WTC11 (cell line): ENCODE data around the gene STPG2. TPM values are rescaled to one million over a fixed set of nuclear protein-coding genes. Genes with fewer than 3 reads are reported as not detected.

Experiments
- PRDM15 ChIP-seq: sonication (generic); formaldehyde crosslinking; IDR thresholded peaks from 2 replicates; pipeline ENCODE4 v1.8.0; 2022; ENCODE audit warnings: missing genetic modification reagents
- total RNA-seq: library from RNA; stranded (reverse); gene quantifications from 3 replicates; pipeline ENCODE4 v1.2.3, GENCODE V29; 2021

STPG2 gene
- total RNA-seq, 1 experiment from 2014 or later, result 0.17 TPM

DNA sequence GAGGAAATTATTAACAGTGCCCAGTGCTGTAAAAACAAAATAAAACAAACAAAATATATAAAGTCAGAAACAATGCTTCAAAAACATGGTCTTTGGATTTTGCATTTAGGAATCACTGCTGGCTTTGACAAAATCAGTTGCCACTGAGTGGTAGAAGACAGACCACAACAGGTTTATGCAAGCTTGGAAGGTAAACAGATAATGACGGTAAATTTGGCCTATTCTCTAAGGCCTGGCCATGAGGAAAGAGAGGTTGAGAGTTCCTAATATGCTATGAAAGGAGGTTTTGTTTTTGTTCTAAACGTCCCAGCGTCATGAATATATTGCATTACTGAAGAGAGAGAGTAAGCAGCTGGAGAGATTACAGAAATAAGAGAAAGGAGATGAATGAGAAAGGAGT lies 629.4 kb downstream of the STPG2 start (continued):
- TF ChIP-seq PRDM15, result no peak

Other genes starting within 250 kb of the STPG2 start
- 24.0 to 29.9 TPM (median 25.3 TPM) in 3 replicates for gene RAP1GDS1, start 117.9 kb upstream of the STPG2 start, total RNA-seq